Stimulated activated naive CD4-positive, alpha-beta T cell (primary cell): ENCODE results near the gene PSME3.
"Not testable (repeated sequence)": the region's sequence is repeated elsewhere in the genome, so short reads cannot be mapped to it uniquely, and the experiment has no call there.

ENCODE experiments used
- DNase-seq, 6 experiments: peaks; one replicate each; lab custom pipeline; 2025; lab: John Stamatoyannopoulos, UW

PSME3 gene

GRCh38 chr17:42850954-42851353 is 17.8 kb downstream of the PSME3 start, which contains the start of gene AOC3:
Gene AOC3, plus strand, starts transcription at chr17:42851199. Its CDS starts 145 bp downstream, at chr17:42851344.
- no peak for DNase-seq

- not testable (repeated sequence) for DNase-seq
Measured at GRCh38 chr17:42851371-42852240, 18.4 kb downstream of the PSME3 start.

GRCh38 chr17:42852351-42852750 is 19.2 kb downstream of the PSME3 start:
- DNase-seq, result no peak

- DNase-seq, result no peak
Measured at GRCh38 chr17:42853004-42853403, 19.8 kb downstream of the PSME3 start.

GRCh38 chr17:42853597-42853967 is 20.4 kb downstream of the PSME3 start:
- no peak for DNase-seq

- DNase-seq, result no peak
Measured at GRCh38 chr17:42853968-42854790, 21.0 kb downstream of the PSME3 start.

GRCh38 chr17:42855048-42855596 is 21.9 kb downstream of the PSME3 start:
- no peak for DNase-seq

GRCh38 chr17:42856093-42856492 is 22.9 kb downstream of the PSME3 start:
- not testable (repeated sequence) for DNase-seq

GRCh38 chr17:42856516-42856915 is 23.3 kb downstream of the PSME3 start:
- not testable (repeated sequence) for DNase-seq

- no peak for DNase-seq
Measured at GRCh38 chr17:42857389-42857788, 24.2 kb downstream of the PSME3 start.

- no peak for DNase-seq
Measured at GRCh38 chr17:42865638-42866094, 32.5 kb downstream of the PSME3 start.

- DNase-seq, result no peak
Measured at GRCh38 chr17:42866216-42866615, 33.0 kb downstream of the PSME3 start.

GRCh38 chr17:42866631-42867575 is 33.7 kb downstream of the PSME3 start:
- DNase-seq, result no peak

- DNase-seq, result not testable (repeated sequence)
Measured at GRCh38 chr17:42867694-42868261, 34.6 kb downstream of the PSME3 start.

GRCh38 chr17:42868338-42868737 is 35.1 kb downstream of the PSME3 start:
- no peak for DNase-seq

- DNase-seq, result no peak
Measured at GRCh38 chr17:42871647-42872046, 38.5 kb downstream of the PSME3 start.

GRCh38 chr17:42872251-42872965 is 39.2 kb downstream of the PSME3 start:
- DNase-seq, result no peak

GRCh38 chr17:42873315-42873714 is 40.1 kb downstream of the PSME3 start:
- no peak for DNase-seq

- DNase-seq, result not testable (repeated sequence)
Measured at GRCh38 chr17:42873932-42874695, 40.9 kb downstream of the PSME3 start.

- no peak for DNase-seq
Measured at GRCh38 chr17:42877037-42877436, 43.8 kb downstream of the PSME3 start.
